ENCODE results near the gene TMEM80. TPM values are rescaled to one million over a fixed set of nuclear protein-coding genes. Genes with fewer than 3 reads are reported as not detected.

TMEM80 gene
- total and polyA plus RNA-seq, 2 experiments from 2014 or later: 12.8 to 25.4 TPM

GRCh38 chr11:746289-747157 lies 50.9 kb downstream of the TMEM80 start:
- peaks cover 25% of the 10 kb centered on the region for H3K27me3 Mint-ChIP-seq (ENCODE audit: insufficient read depth, low read depth, poor library complexity)
- Histone ChIP-seq H3K79me2 (replicated peaks; ENCODE audit: insufficient read depth) (peaks cover 42% of the 10 kb centered on the region), H3K4me1 (ENCODE audit: insufficient read depth) (peaks cover 34% of the 10 kb centered on the region), H3K27me3 (ENCODE audit: insufficient read depth) (no peaks in the 10 kb centered on the region), H3K36me3 (ENCODE audit: insufficient read depth) (no peaks in the 10 kb centered on the region; the same call in 1 of the 2 replicates), H2AFZ (no peak overlapping the region), H3F3A (replicated peaks; ENCODE audit: low read depth) (peaks cover 14% of the 10 kb centered on the region), H3K4me2 (peak overlapping the region; percentile 97), H3K4me3 (peak overlapping the region; percentile 89), H4K20me1 (replicated peaks; ENCODE audit: insufficient read depth) (peaks cover 20% of the 10 kb centered on the region), H3K9me2 (ENCODE audit: insufficient read depth) (no peaks in the 10 kb centered on the region; the same call in 1 of the 2 replicates), H3K27ac (ENCODE audit: low read depth) (peak overlapping the region; percentile 95)
- peaks cover 18% of the 10 kb centered on the region; the same call in 2 of the 3 replicates for H3K9me3 Mint-ChIP-seq
- peaks cover 27% of the 10 kb centered on the region for H3K4me1 Mint-ChIP-seq
- peak overlapping the region; percentile 86 for H3K4me3 Mint-ChIP-seq
- H3K27ac Mint-ChIP-seq: peak overlapping the region; percentile 97
- H3K36me3 Mint-ChIP-seq (ENCODE audit: low read depth): peaks cover 19% of the 10 kb centered on the region
- ATAC-seq: peak; percentile 30
- TF ChIP-seq, protein P1, sequence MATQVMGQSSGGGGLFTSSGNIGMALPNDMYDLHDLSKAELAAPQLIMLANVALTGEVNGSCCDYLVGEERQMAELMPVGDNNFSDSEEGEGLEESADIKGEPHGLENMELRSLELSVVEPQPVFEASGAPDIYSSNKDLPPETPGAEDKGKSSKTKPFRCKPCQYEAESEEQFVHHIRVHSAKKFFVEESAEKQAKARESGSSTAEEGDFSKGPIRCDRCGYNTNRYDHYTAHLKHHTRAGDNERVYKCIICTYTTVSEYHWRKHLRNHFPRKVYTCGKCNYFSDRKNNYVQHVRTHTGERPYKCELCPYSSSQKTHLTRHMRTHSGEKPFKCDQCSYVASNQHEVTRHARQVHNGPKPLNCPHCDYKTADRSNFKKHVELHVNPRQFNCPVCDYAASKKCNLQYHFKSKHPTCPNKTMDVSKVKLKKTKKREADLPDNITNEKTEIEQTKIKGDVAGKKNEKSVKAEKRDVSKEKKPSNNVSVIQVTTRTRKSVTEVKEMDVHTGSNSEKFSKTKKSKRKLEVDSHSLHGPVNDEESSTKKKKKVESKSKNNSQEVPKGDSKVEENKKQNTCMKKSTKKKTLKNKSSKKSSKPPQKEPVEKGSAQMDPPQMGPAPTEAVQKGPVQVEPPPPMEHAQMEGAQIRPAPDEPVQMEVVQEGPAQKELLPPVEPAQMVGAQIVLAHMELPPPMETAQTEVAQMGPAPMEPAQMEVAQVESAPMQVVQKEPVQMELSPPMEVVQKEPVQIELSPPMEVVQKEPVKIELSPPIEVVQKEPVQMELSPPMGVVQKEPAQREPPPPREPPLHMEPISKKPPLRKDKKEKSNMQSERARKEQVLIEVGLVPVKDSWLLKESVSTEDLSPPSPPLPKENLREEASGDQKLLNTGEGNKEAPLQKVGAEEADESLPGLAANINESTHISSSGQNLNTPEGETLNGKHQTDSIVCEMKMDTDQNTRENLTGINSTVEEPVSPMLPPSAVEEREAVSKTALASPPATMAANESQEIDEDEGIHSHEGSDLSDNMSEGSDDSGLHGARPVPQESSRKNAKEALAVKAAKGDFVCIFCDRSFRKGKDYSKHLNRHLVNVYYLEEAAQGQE (IDR thresholded peaks at IDR 0.05; ENCODE audit: unreplicated experiment): no peak
- TF ChIP-seq, protein P2, sequence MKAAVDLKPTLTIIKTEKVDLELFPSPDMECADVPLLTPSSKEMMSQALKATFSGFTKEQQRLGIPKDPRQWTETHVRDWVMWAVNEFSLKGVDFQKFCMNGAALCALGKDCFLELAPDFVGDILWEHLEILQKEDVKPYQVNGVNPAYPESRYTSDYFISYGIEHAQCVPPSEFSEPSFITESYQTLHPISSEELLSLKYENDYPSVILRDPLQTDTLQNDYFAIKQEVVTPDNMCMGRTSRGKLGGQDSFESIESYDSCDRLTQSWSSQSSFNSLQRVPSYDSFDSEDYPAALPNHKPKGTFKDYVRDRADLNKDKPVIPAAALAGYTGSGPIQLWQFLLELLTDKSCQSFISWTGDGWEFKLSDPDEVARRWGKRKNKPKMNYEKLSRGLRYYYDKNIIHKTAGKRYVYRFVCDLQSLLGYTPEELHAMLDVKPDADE (IDR thresholded peaks at IDR 0.05): peak; percentile 2; the same call in 1 of the 2 replicates
- DNase-seq (ENCODE audit: low spot score): peak; percentile 64

- Histone ChIP-seq H3K27ac (ENCODE audit: low read depth) (peak within 1 kb of the TSS; percentile 95), H3K36me3 (ENCODE audit: insufficient read depth) (no peaks in the 10 kb centered on the region; the same call in 1 of the 2 replicates), H3K4me3 (peak within 1 kb of the TSS; percentile 89), H3F3A (replicated peaks; ENCODE audit: low read depth) (peaks cover 14% of the 10 kb centered on the region), H3K4me1 (ENCODE audit: insufficient read depth) (peaks cover 34% of the 10 kb centered on the region), H4K20me1 (replicated peaks; ENCODE audit: insufficient read depth) (peaks cover 20% of the 10 kb centered on the region), H2AFZ (no peak within 1 kb of the TSS), H3K4me2 (peak within 1 kb of the TSS; percentile 97), H3K9me2 (ENCODE audit: insufficient read depth) (no peaks in the 10 kb centered on the region), H3K79me2 (replicated peaks; ENCODE audit: insufficient read depth) (peaks cover 51% of the 10 kb centered on the region), H3K27me3 (ENCODE audit: insufficient read depth) (no peaks in the 10 kb centered on the region)
- Mint-ChIP-seq H3K27ac (peak within 1 kb of the TSS; percentile 97), H3K4me3 (peak within 1 kb of the TSS; percentile 86), H3K9me3 (peaks cover 18% of the 10 kb centered on the region; the same call in 2 of the 3 replicates), H3K27me3 (ENCODE audit: insufficient read depth, low read depth, poor library complexity) (peaks cover 25% of the 10 kb centered on the region), H3K4me1 (peaks cover 29% of the 10 kb centered on the region), H3K36me3 (ENCODE audit: low read depth) (peaks cover 24% of the 10 kb centered on the region)
- DNase-seq (ENCODE audit: low spot score): peak; percentile 97
- peak; percentile 85 for ATAC-seq
- TF ChIP-seq, protein P3, sequence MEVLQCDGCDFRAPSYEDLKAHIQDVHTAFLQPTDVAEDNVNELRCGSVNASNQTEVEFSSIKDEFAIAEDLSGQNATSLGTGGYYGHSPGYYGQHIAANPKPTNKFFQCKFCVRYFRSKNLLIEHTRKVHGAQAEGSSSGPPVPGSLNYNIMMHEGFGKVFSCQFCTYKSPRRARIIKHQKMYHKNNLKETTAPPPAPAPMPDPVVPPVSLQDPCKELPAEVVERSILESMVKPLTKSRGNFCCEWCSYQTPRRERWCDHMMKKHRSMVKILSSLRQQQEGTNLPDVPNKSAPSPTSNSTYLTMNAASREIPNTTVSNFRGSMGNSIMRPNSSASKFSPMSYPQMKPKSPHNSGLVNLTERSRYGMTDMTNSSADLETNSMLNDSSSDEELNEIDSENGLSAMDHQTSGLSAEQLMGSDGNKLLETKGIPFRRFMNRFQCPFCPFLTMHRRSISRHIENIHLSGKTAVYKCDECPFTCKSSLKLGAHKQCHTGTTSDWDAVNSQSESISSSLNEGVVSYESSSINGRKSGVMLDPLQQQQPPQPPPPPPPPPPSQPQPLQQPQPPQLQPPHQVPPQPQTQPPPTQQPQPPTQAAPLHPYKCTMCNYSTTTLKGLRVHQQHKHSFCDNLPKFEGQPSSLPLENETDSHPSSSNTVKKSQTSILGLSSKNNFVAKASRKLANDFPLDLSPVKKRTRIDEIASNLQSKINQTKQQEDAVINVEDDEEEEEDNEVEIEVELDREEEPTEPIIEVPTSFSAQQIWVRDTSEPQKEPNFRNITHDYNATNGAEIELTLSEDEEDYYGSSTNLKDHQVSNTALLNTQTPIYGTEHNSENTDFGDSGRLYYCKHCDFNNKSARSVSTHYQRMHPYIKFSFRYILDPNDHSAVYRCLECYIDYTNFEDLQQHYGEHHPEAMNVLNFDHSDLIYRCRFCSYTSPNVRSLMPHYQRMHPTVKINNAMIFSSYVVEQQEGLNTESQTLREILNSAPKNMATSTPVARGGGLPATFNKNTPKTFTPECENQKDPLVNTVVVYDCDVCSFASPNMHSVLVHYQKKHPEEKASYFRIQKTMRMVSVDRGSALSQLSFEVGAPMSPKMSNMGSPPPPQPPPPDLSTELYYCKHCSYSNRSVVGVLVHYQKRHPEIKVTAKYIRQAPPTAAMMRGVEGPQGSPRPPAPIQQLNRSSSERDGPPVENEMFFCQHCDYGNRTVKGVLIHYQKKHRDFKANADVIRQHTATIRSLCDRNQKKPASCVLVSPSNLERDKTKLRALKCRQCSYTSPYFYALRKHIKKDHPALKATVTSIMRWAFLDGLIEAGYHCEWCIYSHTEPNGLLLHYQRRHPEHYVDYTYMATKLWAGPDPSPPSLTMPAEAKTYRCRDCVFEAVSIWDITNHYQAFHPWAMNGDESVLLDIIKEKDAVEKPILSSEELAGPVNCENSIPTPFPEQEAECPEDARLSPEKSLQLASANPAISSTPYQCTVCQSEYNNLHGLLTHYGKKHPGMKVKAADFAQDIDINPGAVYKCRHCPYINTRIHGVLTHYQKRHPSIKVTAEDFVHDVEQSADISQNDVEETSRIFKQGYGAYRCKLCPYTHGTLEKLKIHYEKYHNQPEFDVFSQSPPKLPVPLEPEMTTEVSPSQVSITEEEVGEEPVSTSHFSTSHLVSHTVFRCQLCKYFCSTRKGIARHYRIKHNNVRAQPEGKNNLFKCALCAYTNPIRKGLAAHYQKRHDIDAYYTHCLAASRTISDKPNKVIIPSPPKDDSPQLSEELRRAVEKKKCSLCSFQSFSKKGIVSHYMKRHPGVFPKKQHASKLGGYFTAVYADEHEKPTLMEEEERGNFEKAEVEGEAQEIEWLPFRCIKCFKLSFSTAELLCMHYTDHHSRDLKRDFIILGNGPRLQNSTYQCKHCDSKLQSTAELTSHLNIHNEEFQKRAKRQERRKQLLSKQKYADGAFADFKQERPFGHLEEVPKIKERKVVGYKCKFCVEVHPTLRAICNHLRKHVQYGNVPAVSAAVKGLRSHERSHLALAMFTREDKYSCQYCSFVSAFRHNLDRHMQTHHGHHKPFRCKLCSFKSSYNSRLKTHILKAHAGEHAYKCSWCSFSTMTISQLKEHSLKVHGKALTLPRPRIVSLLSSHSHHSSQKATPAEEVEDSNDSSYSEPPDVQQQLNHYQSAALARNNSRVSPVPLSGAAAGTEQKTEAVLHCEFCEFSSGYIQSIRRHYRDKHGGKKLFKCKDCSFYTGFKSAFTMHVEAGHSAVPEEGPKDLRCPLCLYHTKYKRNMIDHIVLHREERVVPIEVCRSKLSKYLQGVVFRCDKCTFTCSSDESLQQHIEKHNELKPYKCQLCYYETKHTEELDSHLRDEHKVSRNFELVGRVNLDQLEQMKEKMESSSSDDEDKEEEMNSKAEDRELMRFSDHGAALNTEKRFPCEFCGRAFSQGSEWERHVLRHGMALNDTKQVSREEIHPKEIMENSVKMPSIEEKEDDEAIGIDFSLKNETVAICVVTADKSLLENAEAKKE (CRISPR knock-in tag; IDR thresholded peaks at IDR 0.05): no peak
Measured at GRCh38 chr11:747158-748006, 51.8 kb downstream of the TMEM80 start, which contains the start of gene TALDO1. Gene TALDO1, plus strand, starts transcription at chr11:747464. Its CDS starts 18 bp downstream, at chr11:747482.
